GF-D8 (cell line): ENCODE data around the gene SLC26A4.

Experiments used
- DNase-seq: peaks from one replicate; lab custom pipeline; 2025; lab: John Stamatoyannopoulos, UW

Gene SLC26A4

GRCh38 chr7:107697321-107698049 is 36.9 kb downstream of the SLC26A4 start:
- DNase-seq: no peak

- no peak for DNase-seq
Observed at GRCh38 chr7:107700570-107700969, 39.9 kb downstream of the SLC26A4 start.

DNA sequence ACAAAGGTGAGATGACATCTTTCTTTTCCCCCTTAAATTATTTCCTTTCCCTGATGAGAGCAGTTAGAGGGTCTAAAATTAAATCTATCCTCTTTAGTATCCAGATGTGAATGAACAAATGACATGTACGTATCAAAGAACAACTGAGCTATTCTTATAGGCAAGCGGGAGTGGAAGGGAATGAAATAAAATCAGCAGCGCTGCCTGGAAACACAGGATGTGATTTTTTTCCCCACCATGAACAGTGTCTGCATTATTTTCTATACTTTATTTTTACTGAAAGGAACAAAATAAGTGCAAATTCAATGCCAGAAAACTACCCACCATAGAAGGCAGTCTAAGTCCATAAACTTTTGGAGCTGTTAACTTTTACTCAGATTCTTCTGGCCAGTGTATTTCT is 40.6 kb downstream of the SLC26A4 start:
- no peak for DNase-seq

- no peak for DNase-seq
Observed at GRCh38 chr7:107703219-107703618, 42.6 kb downstream of the SLC26A4 start.

DNA sequence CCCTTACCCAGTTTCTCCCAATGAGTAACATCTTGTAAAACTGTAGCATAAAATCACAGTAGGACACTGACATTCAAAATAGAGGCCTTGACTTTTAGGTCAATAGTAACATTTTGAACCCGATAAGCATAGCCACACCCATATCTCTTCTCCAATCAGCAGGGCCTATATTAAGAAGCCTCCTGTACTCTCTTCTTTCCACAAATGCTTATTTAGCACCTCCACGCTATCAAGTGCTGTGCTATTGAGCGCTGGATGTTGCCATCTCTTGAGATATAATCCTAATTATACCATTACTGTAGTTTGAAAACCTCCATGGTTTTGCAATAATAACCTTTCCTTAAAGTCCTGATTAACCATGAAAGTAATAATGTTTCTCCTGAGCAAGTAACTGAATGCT is 43.2 kb downstream of the SLC26A4 start:
- DNase-seq: no peak

DNA sequence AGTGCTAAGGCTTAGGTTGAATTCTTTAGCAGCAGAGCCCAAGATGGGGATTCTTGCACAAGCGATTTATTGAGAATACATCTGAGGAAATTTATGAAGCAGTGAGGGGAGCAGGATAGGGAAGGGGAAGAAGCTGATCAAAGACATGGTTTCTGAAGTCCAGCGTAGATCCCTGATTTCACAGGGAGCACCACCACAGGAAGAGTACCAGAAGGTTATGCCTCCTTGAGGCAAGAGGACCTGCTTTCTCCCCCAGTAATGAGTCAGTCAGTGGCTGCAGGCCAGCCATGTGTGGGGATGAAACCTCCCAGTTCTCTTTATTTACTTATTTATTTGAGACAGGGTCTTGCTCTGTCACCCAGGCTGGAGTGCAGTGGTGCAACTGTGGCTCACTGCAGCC is 48.3 kb downstream of the SLC26A4 start:
- no peak for DNase-seq

DNA sequence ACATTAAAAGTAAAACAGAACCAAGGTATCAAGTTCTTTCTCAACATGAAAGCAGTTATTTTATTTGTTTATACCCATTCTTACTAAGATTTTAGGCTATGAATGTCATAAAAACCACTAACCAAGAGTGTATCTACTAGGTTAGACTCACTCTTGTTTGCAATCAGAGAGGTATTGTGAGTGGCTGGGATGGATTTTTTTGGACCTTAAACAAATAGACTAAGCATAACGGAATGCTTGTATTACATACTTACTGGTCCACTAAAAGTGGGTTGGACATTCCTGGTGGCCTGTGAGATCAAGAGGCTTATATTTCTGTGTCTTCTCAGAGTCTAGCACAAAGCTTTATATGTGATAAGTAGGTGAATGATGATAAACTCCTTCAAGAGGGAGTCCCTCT is 50.7 kb downstream of the SLC26A4 start:
- DNase-seq: no peak

GRCh38 chr7:107712025-107712424 is 51.4 kb downstream of the SLC26A4 start:
- no peak for DNase-seq

- no peak for DNase-seq
Observed at GRCh38 chr7:107712896-107713295, 52.3 kb downstream of the SLC26A4 start.

- DNase-seq: no peak
Observed at GRCh38 chr7:107715531-107715930, 54.9 kb downstream of the SLC26A4 start.

DNA sequence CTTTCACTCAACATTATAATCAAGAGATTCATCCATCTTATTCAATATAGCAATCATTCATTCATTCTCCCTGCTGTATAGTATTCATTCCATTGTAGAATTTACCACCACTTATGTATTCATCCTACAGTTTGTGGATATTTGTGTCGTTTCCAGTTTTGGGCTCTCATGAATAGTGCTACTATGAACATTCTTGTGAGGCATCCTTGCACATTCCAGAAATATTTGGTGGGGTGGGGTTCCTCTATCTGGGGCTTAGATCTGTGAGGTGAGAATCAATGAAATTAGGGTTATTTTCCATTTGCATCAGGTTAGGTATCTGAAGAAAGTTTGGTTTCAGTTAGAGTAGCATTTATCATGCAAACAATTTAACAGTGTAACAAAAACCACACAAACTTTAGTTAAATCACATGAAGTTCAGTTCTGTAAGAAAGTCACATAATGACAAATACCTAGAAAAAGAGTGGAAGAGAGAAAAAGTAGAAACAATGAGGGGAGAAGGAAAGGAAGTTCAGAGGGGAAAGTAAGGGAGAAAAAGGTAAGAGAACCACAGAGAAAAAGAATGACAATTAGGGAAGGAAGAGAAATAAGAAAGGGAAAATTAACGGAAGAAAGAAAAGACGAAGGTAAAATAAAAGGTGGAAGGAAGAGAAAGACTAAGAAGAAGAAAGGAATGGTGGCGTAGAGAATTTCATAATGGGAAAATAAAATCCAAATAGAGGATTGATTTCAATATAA is 58.0 kb downstream of the SLC26A4 start:
- DNase-seq: no peak

GRCh38 chr7:107721286-107721685 is 60.7 kb downstream of the SLC26A4 start:
- DNase-seq: no peak

GRCh38 chr7:107723255-107723654 is 62.6 kb downstream of the SLC26A4 start:
- DNase-seq: no peak

- DNase-seq: no peak
Observed at GRCh38 chr7:107725138-107725740, 64.6 kb downstream of the SLC26A4 start.

DNA sequence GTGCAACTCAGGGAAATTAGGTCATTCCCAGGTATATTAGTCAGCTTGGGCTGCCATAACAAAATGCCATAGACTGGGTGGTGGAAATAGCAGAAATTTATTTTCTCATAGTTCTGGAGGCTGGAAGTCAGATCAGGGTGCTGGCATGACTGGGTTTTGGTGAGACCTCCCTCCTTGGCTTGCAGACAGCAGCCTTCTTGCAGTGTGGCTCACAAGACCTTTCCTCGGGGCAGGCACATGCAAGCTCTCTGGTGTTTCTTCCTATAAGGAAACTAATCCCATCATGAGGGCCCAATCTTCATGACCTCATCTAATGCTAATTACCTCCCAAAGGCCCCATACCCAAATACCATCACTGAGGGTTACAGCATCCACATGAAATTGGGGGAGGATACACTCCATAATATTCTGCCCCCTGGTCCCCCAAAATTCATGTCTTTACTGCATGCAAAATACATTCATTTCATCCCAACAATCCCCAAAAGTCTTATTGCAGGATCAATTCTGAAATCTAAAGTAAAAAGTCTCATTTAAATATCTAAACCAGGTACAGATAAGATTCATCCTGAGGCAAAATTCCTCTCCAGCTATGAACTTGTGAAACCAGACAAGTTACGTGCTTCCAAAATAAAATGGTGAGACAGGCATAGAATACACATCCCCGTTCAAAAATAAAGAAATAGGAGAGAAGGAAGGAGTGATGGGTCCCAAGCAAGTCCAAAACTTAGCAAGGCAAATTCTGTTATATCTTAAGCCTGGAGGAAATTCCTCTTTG is 65.9 kb downstream of the SLC26A4 start:
- DNase-seq: no peak

DNA sequence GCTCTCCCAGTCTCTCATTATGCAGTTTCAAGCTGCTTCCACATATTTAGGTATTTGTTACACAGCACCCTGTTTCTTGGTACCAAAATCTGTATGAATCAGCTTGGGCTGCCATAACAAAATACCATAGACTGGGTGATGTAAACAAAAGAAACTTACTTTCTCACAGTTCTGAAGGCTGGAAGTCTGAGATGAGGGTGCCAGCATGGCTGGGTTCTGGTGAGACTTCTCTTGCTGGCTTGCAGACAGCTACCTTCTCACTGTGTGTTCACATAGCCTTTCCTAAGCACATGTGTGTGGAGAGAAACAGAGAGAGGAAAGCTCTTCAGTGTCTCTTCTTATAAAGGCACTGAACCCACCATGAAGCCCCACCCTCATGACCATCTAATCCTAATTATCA is 67.6 kb downstream of the SLC26A4 start:
- no peak for DNase-seq

- peak; percentile 82 for DNase-seq
Observed at GRCh38 chr7:107742678-107743566, 82.3 kb downstream of the SLC26A4 start.

DNA sequence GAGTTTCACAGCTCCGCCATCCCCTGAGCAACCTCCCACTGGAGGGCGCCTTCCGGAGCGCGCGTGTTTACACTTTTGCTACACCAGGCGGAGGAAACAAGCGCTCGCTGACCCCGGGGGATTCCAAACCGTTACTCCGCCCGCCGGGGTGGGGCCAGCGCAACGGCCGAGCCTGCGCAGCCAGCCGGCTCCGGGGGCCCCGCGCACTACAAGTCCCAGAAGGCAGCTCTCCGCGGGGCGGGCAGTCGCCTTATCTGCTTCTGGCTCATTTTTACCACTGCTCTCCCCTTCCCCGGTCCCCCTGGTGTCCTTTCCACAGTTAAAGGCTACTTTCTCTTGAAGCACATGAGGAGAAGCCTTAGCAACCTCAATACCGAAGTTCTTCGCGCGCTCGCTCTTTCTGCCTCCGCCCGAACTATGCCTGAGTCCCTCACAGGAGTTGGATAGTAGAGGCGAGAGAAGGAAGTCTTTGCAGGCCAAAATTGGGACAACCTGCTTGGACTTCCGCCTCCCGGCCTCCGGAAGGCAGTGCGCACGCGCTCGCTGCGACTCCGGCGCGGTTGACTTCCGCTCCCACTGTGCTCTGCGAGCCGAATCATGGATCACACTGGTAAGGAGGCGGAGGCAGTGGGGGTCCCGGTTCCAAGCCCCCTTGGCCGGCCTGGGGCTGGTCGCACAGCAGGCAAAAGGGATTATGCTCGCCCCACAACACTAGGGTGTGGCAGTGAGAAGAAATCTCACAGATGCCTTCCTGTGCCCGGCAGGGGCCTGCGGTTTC is 83.1 kb downstream of the SLC26A4 start, which contains the start of gene CBLL1:
Gene CBLL1 (plus strand): TSS at position 576 of the 778 bp plus-strand sequence. CDS start 22 bp downstream, at position 598.
- DNase-seq: peak; percentile 86

GRCh38 chr7:107744345-107744750 is 83.7 kb downstream of the SLC26A4 start:
- no peak for DNase-seq

GRCh38 chr7:107746006-107746405 is 85.4 kb downstream of the SLC26A4 start:
- no peak for DNase-seq
